HG03565 (cell line): ENCODE measurements around the gene CNTD1.
A peak's percentile ranks its signal among the peaks of the same experiment; 100 is the strongest.

Experiments used
- ATAC-seq: cut with Tn5 transposase; IDR thresholded peaks from one replicate; pipeline ENCODE4 v1.9.1; 2021; ENCODE audit warnings: mild to moderate bottlenecking, moderate library complexity; ENCODE audit not compliant: unreplicated experiment

Gene CNTD1

GRCh38 chr17:42803074-42803883 is 4.6 kb downstream of the CNTD1 start:
- no peak for ATAC-seq

GRCh38 chr17:42804918-42805367 is 6.3 kb downstream of the CNTD1 start:
- no peak for ATAC-seq

GRCh38 chr17:42806249-42806648 is 7.6 kb downstream of the CNTD1 start:
- ATAC-seq, result no peak

DNA sequence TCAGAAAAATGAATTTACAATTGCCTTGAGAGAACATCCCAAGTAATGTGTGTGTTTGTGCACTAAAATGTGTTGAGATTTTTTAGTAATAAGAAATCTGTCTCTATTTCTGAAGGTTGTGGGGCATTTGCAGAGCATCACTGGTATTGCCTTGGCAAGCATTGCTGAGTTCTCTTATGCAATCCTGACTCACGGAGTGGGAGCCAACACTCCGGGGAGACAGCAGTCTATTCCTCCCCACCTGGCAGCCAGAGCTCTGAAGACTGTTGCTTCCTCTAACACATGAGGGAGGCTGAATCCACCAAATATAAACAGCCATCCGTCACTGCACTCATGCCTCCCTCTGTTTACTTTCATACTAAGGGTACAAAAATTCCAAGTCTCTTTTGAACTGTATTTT is 10.6 kb downstream of the CNTD1 start:
- ATAC-seq, result no peak

- no peak for ATAC-seq
Observed at GRCh38 chr17:42814633-42815399, 16.2 kb downstream of the CNTD1 start.

DNA sequence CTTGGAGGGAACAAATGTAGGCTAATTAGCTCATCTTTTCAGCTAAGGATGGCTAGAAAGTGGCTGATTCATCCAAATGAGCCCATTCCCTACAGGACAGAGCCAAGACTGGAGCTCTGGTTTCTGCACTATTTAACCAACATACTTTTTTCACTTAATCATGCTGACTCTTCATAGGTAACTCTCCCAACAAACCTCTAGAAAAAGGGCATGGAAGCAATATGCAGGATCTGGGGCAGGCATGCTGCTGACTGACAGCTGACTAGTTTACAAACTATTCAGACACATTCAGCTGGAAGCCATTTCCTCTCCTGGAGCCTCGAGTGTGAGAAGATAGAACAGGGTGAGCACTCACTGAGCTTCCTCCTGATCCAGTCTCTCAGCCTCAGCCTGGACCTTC is 19.2 kb downstream of the CNTD1 start:
- ATAC-seq, result no peak

DNA sequence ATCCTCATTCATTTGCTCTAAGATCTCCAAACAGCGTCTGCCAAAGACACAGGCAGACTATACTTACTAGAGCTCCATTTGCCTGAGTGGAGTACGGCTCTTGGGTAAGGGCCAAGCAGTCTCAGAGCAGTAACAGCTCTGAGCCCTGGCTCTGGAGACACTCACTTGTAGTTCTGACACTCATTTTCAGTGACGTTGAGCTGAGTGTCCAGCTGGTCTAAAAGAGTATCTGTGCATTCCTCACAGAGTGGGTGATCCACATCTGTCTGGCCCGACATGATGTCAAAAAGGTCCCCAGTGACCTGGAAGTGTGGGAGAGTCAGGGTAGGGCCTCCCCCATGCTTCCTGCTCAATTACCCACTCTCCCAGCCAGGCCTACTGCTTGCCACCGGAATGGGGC is 19.7 kb downstream of the CNTD1 start:
- no peak for ATAC-seq

- no peak for ATAC-seq
Observed at GRCh38 chr17:42819939-42820535, 21.4 kb downstream of the CNTD1 start.

DNA sequence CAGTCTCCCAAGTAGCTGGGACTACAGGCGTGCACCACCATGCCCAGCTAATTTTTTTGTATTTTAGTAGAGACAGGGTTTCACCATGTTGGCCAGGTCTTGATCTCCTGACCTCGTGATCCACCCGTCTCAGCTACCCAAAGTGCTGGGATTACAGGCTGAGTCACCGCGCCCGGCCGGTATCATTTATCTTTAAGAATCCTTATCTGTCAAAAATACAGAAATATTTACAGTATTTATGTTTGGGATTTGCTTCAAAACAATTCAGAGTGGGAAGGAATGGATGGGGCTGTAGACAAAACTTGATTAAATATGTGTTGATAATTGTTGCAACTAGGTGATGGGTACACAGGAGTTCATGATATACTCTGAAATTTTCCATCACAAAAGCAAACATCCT is 22.5 kb downstream of the CNTD1 start:
- ATAC-seq, result no peak

DNA sequence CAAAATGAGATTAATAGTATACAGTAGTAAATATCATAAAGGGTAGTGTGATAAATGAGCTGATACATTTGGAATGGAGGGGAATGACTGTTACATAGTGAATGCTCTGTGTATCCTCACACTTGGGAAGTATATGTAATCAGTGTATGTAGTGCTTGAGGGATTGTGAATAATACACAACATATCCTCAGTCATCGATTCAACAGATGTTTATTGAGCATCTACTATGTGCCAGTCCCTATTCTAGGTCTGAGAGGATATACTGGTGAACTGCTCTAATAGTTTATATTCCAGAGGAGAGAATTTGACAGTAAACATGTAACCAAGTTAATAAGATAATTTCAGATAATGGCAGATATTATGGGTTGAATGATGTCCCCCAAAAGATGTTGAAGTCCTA is 28.8 kb downstream of the CNTD1 start:
- ATAC-seq, result no peak

GRCh38 chr17:42830971-42831370 is 32.3 kb downstream of the CNTD1 start:
- ATAC-seq, result no peak

DNA sequence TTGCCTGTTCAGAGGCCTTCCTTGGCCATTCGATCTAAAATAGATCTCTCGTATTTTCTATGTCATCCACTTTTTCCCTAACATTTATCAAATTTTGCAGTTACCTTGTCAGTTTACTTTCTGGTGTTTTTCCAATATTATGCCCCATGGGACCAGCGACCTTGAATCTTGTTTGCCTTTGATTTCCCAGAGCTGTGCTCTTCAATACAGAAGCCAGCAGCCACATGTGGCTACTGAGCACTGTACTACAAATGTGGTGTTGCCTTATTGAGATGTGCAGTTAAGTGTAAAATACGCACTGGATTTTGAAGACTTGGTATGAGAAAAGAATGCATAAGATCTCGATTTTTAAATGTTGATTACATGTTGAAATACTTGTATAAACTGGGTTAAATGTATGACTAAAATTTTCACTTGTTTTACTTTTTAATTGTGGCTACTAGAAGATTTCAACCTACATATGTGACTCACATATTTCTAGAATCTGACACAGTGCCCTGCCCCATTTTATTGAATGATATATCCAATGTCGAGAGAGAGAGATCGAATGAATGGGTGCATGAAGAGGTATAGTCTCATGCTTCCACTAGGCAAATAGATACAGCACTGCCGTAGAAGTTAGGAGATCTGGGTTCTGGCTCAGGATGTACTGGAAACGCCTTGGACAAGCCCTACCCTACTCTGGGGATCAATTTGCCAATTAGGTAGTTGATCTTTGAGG is 33.7 kb downstream of the CNTD1 start:
- ATAC-seq, result no peak

GRCh38 chr17:42832934-42833766 is 34.5 kb downstream of the CNTD1 start, which contains the start of gene PSME3:
Gene PSME3 (plus strand): TSS chr17:42833397. CDS start chr17:42833632, 235 bp downstream.
- peak; percentile 84 for ATAC-seq

DNA sequence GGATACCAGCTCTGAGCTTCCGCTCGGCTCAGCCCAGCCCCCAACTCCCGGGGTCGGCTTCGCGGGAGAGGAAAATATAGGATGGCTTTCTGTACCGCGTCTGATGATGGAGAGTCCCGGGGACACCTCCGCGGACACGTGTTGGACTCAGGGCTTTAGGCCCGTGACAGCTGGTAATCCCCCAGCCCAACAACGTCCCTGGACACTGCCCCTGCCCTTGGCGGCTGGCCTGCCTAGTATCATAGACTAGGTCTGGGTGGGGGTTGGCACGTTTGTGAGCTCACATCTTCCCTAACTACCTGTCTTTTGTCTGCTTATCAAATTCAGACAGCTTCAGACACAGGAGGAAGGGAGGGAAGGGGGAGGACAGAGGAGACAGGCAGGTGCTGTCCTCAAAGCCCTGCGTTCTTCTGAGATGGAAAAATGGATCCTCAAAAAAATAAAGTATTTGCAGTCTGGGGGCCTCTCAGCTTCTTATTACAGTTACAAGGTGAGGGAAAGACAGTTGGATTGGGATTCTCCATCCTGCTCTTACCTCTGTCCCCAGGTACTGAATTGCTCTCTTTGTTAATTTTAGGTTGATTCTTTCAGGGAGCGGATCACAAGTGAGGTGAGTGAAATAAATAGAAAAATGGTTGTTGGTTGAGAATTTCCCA is 35.2 kb downstream of the CNTD1 start:
- ATAC-seq, result peak; percentile 8

- ATAC-seq, result no peak
Observed at GRCh38 chr17:42835732-42836131, 37.1 kb downstream of the CNTD1 start.

DNA sequence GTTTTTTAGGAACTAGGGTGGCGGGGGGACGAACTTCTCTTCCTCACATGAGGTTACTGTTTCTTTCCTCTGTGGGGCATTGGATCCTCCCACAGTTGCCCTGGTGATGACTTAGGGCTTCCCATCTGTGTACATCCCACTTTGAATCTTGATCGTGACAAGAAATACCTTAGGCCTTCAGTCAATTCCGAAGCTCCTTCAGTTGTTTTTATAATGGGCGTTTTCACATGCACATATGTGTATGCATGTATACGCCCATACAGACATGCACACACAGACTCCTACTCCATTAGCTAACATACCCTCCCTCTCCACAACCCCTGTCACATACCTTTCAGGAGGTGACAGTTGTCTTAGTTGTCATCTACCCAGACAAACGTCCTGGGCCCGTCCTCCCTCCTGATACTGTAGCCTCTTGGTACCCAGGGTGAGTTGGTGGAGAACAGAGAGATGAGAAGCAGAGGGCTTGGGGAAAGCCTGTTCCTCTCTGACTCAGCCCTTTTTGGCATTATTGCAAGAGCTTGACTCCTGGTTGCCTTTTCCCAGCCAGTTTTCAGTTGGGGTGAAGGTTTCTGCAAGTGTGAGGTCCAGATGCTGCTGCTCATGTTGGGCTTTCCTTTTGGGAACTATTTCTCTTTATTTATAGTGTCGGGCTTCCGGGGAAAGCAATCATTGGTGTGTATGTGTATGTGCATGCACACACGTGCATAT is 43.5 kb downstream of the CNTD1 start:
- no peak for ATAC-seq

GRCh38 chr17:42843358-42843934 is 44.8 kb downstream of the CNTD1 start:
- no peak for ATAC-seq

DNA sequence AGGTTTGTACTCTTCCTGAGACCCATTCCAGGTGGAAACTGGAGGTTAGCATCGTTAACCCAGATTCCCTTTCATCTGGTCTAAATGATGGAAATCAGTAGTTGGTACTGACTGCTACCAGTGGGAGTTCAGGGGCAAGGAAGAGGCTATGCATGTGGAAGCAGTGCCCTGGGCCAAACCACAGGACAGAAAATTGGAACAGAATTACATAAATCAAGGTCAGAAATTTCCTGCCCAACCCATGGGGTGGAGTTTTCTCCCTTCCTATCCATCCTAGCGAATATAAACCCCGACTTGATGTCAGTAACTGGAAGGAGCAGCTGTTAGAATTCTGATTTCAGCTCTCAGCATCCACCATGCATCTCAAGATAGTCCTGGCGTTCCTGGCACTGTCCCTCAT is 45.6 kb downstream of the CNTD1 start, which contains the start of gene AOC2:
Gene AOC2, plus strand, starts transcription at position 310 of the 400 bp plus-strand sequence. Its CDS starts 47 bp downstream, at position 357.
- ATAC-seq, result no peak
